ENCODE data around the gene CBX1.
"Not testable (repeated sequence)": the region's sequence is repeated elsewhere in the genome, so short reads cannot be mapped to it uniquely, and the experiment has no call there.

The CBX1 gene

DNA sequence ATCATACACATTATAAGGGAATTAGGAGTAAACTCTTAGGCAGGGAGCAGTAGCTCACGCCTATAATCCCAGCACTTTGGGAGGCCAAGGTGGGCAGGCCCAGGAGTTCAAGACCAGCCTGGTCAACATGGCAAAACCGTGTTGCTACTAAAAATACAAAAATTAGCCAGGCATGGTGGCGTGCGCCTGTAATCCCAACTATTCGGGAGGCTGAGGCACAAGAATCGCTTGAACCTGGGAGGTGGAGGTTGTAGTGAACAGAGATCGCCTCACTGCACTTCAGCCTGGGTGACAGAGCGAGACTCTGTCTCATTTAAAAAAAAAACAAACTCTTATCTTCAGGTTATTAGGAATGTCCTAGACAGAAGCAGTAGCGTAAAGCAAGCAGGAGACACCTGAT is 28.5 kb downstream of the CBX1 start:
- not testable (repeated sequence) for DNase-seq (ENCODE audit: low spot score)

DNA sequence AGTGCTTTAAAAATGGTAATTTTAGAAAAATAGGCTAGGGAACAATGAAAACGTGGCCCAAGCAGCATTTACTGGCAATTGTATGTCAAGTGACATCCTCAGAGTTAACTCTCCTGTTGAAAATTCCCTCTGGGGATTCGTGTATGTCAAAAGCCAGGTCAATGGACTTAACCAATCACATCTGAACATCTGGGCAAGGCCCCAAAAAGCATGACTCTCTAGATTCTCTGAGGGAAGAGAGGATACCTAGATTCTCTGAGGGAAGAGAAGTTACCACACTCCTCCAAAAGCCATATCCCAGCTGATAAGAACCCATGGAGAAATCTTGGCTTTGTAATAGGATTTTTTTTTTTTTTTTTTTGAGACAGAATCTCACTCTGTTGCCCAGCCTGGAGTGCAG is 29.6 kb downstream of the CBX1 start:
- no peak for DNase-seq (ENCODE audit: low spot score)

DNA sequence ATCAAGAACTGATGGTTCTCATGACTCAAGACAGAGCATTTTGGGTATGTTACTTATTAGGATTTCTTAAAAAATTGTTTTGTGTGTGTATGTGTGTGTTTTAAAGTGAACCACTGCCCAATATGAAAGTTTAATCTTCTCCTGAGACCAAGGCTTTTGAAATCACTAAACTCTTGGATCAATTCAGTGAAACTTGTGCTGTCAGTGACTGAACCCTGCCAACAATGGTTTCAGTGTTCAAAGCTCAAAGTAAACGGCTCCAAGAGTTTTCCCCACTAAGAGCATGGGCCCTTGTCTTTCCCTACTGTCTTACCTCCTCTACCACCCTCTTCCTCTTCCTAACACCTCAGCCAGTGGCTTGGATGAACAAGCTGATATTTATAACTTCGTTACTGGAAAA is 31.1 kb downstream of the CBX1 start:
- DNase-seq (ENCODE audit: low spot score), result no peak

DNA sequence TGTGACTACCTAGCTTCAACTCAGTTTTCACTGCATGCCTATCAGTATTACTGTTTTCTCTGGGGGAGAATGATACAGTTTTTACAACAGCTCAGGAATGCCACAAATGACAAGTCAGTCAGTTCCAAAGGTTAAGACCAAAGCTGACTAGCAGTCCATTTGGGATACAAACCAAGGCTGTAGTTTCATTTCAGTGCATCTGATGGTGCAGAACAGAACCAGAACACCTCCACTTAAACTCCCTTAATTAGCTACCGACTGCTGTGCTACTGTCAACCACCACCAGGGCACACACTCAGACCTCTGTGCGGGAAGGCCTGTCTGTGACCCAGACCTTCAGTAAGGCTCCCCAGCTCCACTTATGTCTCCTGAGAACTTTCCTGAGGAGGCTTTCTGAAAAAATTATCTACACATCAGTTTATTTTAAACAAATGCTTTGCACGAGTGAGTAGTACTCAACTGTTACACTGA is 32.8 kb downstream of the CBX1 start:
- DNase-seq (ENCODE audit: low spot score), result no peak

DNA sequence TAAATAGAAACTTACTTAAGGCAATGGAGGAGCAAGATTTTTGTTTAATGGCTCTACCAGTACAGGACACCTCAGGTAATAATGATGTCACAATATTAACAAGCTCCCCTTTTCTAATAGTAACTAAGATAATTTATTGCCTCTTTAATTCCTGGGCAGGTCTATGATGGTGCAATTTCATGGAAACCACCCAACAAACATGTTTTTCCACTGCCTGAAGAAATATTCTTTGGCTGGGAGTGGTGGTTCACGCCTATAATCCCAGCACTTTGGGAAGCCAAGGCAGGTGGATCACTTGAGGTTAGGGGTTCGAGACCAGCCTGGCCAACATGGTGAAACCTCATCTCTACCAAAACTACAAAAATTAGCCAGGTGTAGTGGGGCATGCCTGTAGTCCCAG is 33.5 kb downstream of the CBX1 start:
- not testable (repeated sequence) for DNase-seq (ENCODE audit: low spot score)

DNA sequence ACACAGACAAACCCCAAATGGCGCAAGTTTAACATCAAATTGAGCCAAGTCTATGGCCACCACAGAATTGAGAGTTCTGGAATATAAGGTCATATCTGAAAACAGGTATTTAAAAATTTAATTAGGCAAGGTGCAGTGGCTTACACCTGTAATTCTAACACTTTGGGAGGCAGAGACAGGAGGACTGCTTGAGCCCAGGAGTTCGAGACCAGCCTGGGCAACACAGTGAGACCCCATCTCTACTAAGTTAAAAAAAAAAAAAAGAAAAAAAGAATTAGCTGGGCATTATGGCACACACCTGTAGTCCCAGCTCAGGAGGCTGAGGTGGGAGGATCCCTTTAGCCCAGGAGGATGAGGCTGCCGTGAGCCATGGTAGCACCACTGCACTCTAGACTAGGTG is 34.0 kb downstream of the CBX1 start:
- no peak for DNase-seq (ENCODE audit: low spot score)

DNA sequence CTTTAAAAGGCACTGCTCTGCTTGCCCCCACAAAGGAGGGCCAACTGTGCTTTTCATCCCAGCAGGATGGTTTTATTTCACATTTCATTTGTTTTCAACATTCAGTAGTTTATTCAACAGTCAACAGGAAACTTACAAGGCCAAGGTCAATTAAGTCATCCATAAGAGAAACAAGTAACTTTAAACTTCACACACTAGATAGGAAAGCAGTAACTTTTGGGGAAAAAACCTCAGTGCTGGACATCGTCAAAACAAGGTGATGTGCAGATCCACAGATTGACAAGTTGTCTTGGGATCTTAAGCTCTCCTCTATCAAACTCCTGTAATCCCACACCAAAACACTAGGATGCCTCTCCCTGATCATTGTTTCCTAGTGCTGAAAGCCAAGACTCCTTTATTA is 34.6 kb downstream of the CBX1 start:
- no peak for DNase-seq (ENCODE audit: low spot score)

DNA sequence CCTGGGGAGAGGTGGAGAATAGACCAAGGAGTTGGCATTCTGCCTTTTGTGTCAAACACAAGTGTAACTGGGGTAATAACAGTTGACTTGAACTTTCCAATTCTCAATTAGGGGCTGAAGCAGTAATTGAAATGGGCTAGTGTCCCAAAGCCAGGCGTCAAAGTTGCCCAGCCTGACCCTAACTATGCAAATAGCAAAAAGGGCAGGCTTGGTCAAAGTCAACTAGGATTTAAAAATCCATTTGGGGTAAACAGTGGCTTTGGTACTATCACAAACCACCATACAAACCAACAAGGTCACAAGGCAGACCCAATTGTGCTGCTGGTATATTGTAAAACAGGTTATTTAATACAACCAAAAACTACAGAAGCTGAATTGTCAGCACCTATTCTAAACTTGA is 35.1 kb downstream of the CBX1 start:
- no peak for DNase-seq (ENCODE audit: low spot score)

DNA sequence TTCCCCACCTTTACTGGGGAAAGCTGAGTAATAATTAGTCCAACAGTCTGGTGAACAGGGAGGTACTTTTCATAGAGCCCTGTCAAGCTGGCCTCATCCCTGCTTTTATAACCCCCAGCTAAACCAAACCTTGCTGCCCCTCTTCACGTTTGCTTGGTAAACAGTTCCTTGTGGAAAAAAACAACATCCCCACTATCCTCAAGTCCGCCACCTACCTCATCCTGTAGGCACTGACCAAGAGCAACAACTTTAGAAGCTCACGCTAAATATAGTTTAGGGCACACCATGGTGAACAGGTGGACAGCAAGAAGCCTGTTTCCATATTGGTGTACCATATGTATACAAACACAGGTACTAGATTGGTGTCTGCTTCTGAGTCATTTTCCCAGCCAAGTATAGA is 36.6 kb downstream of the CBX1 start:
- no peak for DNase-seq (ENCODE audit: low spot score)

DNA sequence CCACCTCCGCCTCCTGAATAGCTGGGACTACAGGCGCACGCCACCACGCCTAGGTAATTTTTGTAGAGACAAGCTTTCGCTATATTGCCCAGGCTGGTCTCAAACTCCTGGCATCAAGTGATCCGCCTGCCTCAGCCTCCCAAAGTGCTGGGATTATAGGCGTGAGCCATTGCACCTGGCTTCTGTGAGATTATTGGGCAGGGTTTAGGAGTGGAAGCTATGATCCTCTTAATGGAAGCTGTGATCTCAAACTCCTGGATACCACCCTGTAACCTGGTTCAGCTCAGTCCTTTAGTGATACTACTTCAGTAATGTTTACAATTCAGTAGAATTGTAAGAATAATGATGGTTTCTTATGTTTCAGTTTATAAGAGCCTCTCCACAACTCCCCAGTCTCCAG is 39.0 kb downstream of the CBX1 start:
- no peak for DNase-seq (ENCODE audit: low spot score)

DNA sequence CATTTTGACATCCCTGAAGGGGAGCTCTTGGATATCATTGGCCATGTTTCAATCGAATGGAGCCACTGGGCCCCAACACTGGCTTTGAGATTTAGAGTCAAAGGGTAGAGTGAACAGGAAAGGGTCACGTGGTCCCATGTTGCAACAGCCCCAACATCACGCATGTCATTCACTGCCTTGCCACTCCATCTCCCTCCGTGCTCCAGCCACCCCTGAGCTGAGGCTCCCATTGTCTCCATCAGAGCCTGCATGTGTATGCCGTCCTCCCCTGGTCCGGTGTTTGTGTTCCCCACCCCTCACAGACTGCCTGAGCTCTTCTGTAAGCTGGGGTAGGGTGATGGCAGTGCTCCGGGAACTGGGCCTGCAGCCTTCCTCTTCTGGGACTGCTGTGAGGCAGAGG is 41.0 kb downstream of the CBX1 start:
- DNase-seq (ENCODE audit: low spot score), result no peak

DNA sequence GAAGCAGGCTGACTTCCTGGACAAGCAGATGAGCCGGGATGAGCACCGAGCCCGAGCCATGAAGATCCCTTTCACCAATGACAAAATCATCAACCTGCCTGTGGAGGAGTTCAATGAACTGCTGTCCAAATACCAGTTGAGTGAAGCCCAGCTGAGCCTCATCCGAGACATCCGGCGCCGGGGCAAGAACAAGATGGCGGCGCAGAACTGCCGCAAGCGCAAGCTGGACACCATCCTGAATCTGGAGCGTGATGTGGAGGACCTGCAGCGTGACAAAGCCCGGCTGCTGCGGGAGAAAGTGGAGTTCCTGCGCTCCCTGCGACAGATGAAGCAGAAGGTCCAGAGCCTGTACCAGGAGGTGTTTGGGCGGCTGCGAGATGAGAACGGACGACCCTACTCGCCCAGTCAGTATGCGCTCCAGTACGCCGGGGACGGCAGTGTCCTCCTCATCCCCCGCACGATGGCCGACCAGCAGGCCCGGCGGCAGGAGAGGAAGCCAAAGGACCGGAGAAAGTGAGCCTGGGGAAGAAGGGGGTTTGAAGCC is 42.1 kb downstream of the CBX1 start:
- no peak for DNase-seq (ENCODE audit: low spot score)

DNA sequence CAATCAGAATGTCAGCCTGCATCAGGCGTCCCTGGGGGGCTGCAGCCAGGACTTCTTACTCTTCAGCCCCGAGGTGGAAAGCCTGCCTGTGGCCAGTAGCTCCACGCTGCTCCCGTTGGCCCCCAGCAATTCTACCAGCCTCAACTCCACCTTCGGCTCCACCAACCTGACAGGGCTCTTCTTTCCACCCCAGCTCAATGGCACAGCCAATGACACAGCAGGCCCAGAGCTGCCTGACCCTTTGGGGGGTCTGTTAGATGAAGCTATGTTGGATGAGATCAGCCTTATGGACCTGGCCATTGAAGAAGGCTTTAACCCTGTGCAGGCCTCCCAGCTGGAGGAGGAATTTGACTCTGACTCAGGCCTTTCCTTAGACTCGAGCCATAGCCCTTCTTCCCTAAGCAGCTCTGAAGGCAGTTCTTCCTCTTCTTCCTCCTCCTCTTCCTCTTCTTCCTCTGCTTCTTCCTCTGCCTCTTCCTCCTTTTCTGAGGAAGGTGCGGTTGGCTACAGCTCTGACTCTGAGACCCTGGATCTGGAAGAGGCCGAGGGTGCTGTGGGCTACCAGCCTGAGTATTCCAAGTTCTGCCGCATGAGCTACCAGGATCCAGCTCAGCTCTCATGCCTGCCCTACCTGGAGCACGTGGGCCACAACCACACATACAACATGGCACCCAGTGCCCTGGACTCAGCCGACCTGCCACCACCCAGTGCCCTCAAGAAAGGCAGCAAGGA is 42.7 kb downstream of the CBX1 start:
- DNase-seq (ENCODE audit: low spot score), result no peak

DNA sequence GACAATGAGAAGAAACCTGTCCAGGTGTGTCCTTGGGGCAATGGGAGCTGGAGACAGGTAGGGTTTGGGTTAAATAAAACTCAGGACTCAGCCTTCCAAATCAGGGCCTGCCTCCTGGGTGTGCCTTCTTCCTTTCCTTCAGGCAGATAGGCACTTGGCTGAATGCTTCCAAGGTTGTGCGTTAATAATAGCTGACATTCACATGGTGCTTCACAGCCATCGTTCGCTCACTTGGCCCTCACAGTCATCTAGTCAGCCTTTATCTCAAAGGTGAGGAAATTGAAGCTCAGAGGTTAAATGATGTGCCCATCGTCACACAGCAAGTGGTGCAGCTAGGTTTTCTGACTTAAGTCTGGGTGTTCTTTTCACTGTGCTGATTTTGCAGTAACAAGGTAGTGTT is 43.7 kb downstream of the CBX1 start:
- no peak for DNase-seq (ENCODE audit: low spot score)

DNA sequence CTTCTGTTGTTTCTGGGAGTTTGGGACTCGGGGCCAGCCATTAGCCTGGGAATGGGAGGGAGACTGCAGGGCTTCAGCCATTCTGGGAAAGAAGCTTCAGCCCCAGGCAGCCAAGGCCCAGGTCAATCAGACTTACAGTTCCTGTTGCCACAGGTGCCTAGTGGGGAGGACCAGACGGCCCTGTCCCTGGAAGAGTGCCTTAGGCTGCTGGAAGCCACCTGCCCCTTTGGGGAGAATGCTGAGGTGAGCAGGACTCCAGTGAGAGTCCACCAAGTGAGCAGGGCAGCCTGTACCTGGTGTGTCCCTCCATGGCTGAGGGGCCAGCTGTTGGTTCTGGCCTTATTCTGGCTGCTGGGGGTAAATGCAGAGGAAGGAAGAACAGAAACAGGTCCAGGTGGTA is 44.4 kb downstream of the CBX1 start:
- DNase-seq (ENCODE audit: low spot score), result no peak

DNA sequence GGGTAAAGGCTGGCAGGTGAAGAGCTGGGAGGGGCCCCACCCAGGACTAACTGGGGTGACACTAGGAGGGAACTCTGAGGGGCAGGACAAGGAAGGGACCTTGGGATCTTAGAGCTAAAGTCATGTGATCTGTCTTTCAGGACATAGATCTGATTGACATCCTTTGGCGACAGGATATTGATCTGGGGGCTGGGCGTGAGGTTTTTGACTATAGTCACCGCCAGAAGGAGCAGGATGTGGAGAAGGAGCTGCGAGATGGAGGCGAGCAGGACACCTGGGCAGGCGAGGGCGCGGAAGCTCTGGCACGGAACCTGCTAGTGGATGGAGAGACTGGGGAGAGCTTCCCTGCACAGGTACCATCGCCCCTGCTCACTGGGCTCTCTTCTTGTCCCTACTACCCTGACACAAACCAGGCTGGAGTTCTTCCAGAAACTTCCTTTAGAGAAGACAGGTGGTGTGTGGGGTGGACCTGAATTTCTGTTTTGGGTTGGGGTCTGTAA is 45.0 kb downstream of the CBX1 start:
- DNase-seq (ENCODE audit: low spot score), result no peak

DNA sequence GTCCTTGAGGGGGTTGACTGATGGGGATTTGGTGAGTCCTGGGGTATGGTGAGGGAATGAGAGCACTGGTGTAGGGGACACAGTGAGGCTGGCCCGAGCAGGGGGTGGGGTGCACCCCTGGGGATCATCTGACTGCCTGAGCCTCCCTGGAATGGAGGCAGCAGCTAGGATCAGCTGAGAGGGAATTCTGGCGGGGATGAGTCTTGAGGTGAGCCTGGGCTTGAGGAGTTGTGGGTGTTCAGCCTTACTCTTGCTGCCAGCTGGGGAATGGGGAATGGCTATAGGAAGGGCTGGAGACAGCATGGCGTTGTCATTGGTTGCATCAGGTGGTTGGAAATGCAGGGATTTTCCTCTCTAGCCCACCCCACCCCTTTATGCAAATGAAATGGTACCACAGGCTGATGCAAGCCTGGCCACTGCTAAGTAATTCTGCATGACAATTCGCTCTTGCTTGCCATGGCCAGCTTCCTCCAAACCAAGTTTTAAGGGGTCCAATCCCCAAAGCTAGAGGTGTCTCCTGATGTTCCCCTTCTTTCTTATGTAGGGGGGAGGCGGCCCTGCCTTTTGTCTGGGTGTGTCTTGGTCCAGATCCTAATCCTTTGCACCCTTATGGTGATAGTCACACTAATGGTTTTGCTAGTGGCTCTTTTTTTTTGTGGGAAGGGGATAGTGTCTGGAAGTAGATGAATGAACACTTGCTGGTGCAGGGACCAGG is 45.6 kb downstream of the CBX1 start:
- peak; percentile 65 for DNase-seq (ENCODE audit: low spot score)

DNA sequence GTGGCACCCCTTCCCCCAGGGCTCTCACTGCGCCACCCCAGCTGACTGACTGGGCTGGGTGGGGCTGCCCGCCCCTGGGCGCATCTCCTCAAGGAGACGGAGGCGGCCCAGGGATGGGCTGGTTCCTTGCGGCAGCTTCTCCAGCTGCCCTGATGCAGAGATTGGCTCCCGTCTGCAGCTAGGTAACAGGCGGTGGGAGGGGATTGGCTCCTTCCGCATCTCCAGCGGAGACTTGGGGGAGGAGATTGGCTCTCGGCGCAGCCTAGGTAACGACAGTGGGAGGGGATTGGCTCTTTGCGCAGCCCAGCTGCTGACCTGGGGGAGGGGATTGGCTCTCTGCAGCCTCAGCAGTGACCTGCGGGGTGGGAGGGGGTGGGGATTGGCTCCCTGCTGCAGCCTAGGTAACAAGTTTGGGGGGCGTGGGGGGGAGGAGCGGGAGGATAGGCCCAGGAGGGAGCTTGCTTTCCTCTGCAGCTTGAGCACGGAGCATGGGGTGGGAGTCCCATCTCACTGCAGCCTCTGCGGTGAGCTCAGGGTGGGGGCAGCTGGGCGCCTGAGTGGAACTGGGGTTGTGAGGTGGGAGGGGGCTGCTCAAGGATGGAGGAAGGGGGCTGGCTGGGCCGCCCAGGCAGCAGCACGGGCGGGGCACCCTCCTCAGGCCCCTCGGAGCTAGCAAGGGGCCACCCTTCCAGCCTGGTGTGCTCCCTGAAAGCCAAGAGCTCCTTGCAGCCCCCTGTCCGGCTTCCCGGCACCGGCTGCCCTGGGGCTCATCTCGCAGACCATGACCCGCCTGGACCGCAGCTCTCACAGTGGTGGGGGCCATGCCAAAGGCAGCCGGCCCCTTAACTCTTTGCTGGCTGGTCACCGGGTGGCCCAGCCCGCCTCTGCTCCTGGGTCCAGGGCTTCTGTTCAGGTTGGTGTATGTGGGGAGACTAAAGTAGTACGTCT is 46.8 kb downstream of the CBX1 start:
- no peak for DNase-seq (ENCODE audit: low spot score)

DNA sequence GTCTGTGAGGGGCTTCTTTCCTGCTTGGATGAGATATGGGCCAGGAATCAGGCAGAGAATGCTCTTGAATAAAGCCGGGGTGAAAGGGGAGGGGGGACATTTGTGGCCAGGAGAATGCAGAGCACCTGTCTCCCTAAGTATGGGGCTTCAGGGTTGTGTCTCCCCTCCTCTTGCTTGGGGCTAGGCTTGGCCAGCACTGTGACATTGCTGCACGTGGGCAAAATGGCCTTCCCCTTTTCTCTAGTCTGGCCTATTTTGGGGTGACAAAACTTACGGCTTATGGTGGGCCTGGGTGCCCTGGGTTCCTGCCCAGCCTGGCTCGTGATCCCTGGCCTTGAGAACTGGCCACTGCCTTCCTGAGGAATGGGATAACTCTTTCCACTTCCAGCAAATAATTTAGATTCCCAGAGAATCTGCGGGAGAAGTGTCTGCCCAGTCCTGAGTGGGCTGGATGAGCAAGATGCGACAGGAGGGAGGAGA is 47.5 kb downstream of the CBX1 start:
- DNase-seq (ENCODE audit: low spot score), result no peak

DNA sequence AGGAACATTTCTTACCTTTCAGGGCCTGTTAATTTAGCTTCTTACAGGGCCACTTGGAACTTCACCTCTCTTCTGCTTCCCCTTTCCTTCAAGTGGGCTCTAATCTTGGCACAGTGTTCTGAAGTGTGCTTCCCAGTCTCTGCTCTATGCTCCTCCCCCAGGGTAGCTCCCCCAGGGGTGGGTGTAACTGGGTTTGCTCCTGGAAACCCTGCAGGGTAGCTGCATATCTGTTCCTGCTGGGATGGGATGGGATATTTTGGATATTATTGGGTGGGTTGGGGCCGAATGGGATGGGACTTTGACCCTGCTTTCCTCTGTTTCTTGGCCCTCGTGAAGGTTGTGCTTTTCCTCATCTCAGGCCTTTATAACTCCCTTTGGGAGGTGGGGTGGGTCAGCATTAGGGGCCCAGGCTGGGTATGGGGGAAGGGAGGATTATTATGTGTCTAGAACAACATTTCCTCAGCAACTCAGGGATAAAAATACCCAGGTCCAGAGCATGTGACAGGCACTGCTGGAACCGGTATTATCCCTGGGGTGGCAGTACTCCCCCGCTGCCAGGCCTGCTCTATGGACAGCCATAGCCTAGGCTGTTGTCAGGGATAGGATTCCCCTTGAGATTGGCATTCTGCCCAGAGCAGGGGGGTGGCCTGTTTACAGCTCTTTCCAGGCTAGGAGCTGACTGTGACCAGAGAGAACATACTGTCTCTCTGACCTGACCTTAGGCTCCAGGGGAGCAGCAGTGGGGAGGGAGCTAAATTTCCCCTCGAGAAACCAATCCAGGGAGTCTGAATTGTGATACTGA is 48.1 kb downstream of the CBX1 start:
- no peak for DNase-seq (ENCODE audit: low spot score)

All from activated CD4-positive, alpha-beta T cell treated with anti-CD3 and anti-CD28 coated beads, Interleukin-2, Interleukin-4, amounts not matched to agents 100 ng/mL and 50 ng/mL, durations not matched to agents 16 hours and 8 hours (primary cell).